Smooth muscle cell (in vitro differentiated cells): ENCODE results near the gene L3MBTL4. TPM values are rescaled to one million over a fixed set of nuclear protein-coding genes. Genes with fewer than 3 reads are reported as not detected.

ENCODE experiments used
- DNase-seq: peaks from one replicate; lab custom pipeline; 2025; ENCODE audit not compliant: unreplicated experiment; lab: John Stamatoyannopoulos, UW
- H2AFZ ChIP-seq: fragments of 200-600 bp; sonication (generic); 2 replicates; pipeline ENCODE4 v1.6.0; 2016; ENCODE audit warnings: antibody characterized with exemption, low read depth, mild to moderate bottlenecking
- H3F3A ChIP-seq: fragments of 200-600 bp; sonication (generic); 2 replicates; pipeline ENCODE4 v1.6.0; 2017; ENCODE audit warnings: antibody characterized with exemption, low read depth
- H3K27ac ChIP-seq: fragments of 200-600 bp; sonication (generic); 2 replicates; pipeline ENCODE4 v1.5.1; 2016; ENCODE audit warnings: low read depth, mild to moderate bottlenecking
- H3K27me3 ChIP-seq: fragments of 200-600 bp; sonication (generic); 2 replicates; pipeline ENCODE4 v1.6.1; 2016; ENCODE audit warnings: low read depth, mild to moderate bottlenecking
- H3K36me3 ChIP-seq: fragments of 200-600 bp; sonication (generic); 2 replicates; pipeline ENCODE4 v1.5.1; 2016; ENCODE audit warnings: low read depth
- H3K4me1 ChIP-seq: fragments of 200-600 bp; sonication (generic); 2 replicates; pipeline ENCODE4 v1.5.1; 2016; ENCODE audit warnings: low read depth
- H3K4me2 ChIP-seq: fragments of 200-600 bp; sonication (generic); 2 replicates; pipeline ENCODE4 v1.6.0; 2016; ENCODE audit warnings: mild to moderate bottlenecking
- H3K4me3 ChIP-seq: fragments of 200-600 bp; sonication (generic); 2 replicates; pipeline ENCODE4 v1.5.1; 2016; ENCODE audit warnings: mild to moderate bottlenecking
- H3K79me2 ChIP-seq: fragments of 200-600 bp; sonication (generic); 2 replicates; pipeline ENCODE4 v1.6.0; 2016; ENCODE audit warnings: low read depth, mild to moderate bottlenecking
- H3K9ac ChIP-seq: fragments of 200-600 bp; sonication (generic); 2 replicates; pipeline ENCODE4 v1.6.0; 2016; ENCODE audit warnings: low read depth
- H3K9me3 ChIP-seq: fragments of 200-600 bp; sonication (generic); replicated peaks from 2 replicates; pipeline ENCODE4 v1.5.1; 2016; ENCODE audit warnings: low read depth
- H4K20me1 ChIP-seq: fragments of 200-600 bp; sonication (generic); 2 replicates; pipeline ENCODE4 v1.6.0; 2016; ENCODE audit warnings: low read depth
- WGBS: methylation state at CpG from one replicate; pipeline ENCODE4 v1.1.7; 2016; ENCODE audit warnings: low lambda C conversion rate; 5-methylcytosine and 5-hydroxymethylcytosine counted together
- polyA plus RNA-seq: library from polyadenylated mRNA; unstranded; fragments of >200 nt; fragmentation: Nextera tagmentation; extraction: Ambion mirVana; gene quantifications from 2 replicates; pipeline ENCODE4 v1.2.1, GENCODE V29; 2016
- total RNA-seq: library from RNA; depleted of rRNA; stranded (reverse); fragments of >200 nt; gene quantifications from 2 replicates; pipeline ENCODE4 v1.2.3, GENCODE V29; 2014
- TF ChIP-seq, protein P1 (sequence below): fragments of 200-600 bp; sonication (generic); IDR thresholded peaks from 2 replicates; pipeline ENCODE4 v1.5.1; 2017; ENCODE audit warnings: borderline replicate concordance, mild to moderate bottlenecking, antibody characterized with exemption; ENCODE audit not compliant: insufficient read depth, poor library complexity, severe bottlenecking

Gene L3MBTL4
- total and polyA plus RNA-seq, 2 experiments from 2014 or later, result 3.4 TPM; not detected in 1

DNA sequence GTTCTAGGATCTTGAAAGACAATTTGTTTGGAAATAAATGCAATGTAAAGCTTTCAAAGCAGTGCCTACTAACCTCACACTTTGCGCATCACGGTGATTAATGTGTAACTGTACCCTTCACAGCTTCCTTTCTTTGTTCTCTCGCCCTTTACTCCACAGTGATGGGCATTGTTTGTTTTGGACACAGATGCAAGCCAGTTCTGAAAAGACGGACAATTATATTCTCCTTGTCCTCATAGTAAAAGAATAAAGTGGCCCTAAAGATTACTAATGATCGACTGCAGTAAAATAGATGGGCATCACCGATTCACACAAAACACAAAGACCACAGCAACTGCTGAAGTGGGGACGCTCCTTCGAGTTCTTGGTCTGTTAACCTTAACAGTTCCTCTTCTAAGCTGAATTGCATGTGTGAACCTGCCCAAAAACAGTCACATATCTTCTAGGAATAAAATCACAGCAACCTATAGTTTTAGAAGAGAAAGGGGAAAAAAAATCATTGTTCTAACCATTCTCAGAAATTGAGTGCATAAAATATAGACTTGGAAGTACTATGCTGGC is 7.7 kb downstream of the L3MBTL4 start:
- H3K9ac ChIP-seq, result no peak overlapping the region
- no peaks in the 10 kb centered on the region for H3K9me3 ChIP-seq
- H4K20me1 ChIP-seq, result no peaks in the 10 kb centered on the region
- no peak overlapping the region for H3K4me3 ChIP-seq
- WGBS, result 93% methylated on average over 8 of the region's 8 CpGs
- H3K4me1 ChIP-seq, result peaks cover 10% of the 10 kb centered on the region
- peaks cover 26% of the 10 kb centered on the region for H3K27me3 ChIP-seq
- TF ChIP-seq, protein P1, sequence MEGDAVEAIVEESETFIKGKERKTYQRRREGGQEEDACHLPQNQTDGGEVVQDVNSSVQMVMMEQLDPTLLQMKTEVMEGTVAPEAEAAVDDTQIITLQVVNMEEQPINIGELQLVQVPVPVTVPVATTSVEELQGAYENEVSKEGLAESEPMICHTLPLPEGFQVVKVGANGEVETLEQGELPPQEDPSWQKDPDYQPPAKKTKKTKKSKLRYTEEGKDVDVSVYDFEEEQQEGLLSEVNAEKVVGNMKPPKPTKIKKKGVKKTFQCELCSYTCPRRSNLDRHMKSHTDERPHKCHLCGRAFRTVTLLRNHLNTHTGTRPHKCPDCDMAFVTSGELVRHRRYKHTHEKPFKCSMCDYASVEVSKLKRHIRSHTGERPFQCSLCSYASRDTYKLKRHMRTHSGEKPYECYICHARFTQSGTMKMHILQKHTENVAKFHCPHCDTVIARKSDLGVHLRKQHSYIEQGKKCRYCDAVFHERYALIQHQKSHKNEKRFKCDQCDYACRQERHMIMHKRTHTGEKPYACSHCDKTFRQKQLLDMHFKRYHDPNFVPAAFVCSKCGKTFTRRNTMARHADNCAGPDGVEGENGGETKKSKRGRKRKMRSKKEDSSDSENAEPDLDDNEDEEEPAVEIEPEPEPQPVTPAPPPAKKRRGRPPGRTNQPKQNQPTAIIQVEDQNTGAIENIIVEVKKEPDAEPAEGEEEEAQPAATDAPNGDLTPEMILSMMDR, result no peak
- DNase-seq, result no peak
- no peaks in the 10 kb centered on the region for H3K36me3 ChIP-seq
- peak overlapping the region; percentile 70 for H3K4me2 ChIP-seq
- H3F3A ChIP-seq, result no peaks in the 10 kb centered on the region
- no peak overlapping the region for H3K27ac ChIP-seq
- no peaks in the 10 kb centered on the region for H3K79me2 ChIP-seq
- H2AFZ ChIP-seq, result peak overlapping the region; percentile 7

DNA sequence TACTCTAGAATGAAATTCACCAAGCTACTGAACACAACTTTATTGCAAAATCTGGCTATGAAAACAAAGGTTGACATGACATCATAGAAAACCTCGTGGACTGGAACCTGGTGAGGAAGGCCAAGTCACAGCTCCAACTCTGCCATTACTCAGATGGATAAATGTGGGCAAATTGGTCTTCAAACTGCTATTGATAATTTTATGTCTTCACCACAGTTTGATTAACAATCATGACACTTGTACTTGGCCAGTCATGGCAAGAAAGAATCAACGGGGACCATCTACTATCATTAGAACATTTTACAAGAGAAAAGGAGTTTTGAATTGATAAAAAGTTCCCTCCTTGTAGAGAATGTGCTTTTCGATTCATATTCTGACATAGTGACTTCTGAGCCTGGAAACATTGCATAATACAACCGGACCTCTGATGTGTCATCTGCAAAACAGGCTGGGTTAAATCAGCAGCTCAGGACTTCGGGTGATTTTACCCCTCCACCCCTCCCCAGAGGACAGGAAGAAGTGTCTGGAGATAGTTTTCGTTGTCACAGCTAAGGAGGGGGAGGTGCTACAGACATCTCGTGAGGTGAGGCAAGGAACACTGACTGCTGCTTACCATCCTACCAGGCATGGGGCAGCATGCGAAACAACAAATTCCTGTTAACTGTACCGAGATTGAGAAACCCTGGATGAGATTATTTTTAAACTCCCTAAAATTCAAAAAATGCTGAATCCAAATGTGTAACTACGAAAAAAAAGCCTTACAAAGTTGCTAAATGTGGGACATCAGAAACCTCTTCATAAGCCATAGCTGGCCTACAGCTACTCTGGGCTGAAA is 8.4 kb downstream of the L3MBTL4 start:
- TF ChIP-seq, protein P1, result no peak
- Histone ChIP-seq H3F3A (no peaks in the 10 kb centered on the region), H3K27ac (no peak overlapping the region), H3K9me3 (no peaks in the 10 kb centered on the region), H3K4me3 (no peak overlapping the region), H3K36me3 (no peaks in the 10 kb centered on the region), H3K79me2 (no peaks in the 10 kb centered on the region), H3K9ac (no peak overlapping the region), H3K4me2 (peak overlapping the region; percentile 70), H4K20me1 (no peaks in the 10 kb centered on the region), H3K27me3 (peaks cover 26% of the 10 kb centered on the region), H2AFZ (peak overlapping the region; percentile 7), H3K4me1 (peaks cover 10% of the 10 kb centered on the region)
- DNase-seq, result no peak
- 38% methylated on average over 10 of the region's 10 CpGs for WGBS

DNA sequence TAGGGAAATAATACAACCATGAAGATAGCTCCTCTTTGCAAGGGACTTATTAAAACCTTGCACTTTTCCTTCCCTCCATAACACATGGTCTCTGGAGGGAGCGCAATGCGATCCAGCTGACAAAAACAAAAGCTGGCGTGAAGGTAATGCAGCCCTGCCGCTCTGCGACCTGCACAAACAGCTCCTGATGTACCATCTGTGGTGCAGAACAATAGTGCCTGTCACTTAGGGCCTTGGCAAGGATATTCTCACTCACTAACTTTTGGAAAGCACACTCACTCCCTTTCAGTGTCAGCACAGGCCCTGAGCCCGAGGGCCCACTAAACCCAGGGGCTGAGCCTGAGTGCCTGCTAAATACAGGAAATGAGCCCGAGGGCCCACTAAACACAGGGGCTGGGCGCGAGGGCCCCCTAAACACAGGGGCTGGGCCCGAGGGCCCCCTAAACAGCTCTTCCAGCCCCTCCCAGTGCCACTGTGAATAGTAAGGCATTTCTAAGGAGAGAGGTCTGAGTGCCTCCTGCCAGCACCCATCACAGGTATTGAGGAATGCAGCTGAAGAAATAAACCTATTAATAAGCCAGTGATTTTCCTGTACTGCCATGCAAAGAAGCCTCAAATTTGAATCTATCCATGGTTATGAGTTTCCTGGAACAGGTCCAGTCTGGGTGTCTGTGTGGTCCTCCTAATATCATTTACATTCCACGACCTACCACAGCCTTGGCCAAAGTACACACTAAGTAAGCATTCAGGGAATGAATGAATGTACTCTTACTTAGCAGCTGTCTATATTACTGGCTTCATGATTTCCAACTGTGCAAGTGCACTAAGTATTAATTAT is 9.3 kb downstream of the L3MBTL4 start:
- Histone ChIP-seq H3K9ac (no peak overlapping the region), H3K4me1 (peaks cover 10% of the 10 kb centered on the region), H3K9me3 (no peaks in the 10 kb centered on the region), H3K79me2 (no peaks in the 10 kb centered on the region), H4K20me1 (no peaks in the 10 kb centered on the region), H3K27ac (no peak overlapping the region), H3K4me3 (no peak overlapping the region), H2AFZ (no peak overlapping the region), H3K36me3 (no peaks in the 10 kb centered on the region), H3K27me3 (peaks cover 21% of the 10 kb centered on the region), H3F3A (no peaks in the 10 kb centered on the region), H3K4me2 (no peak overlapping the region)
- WGBS, result 87% methylated on average over 11 of the region's 11 CpGs
- TF ChIP-seq, protein P1, result no peak
- DNase-seq, result no peak
